Chondrocyte (in vitro differentiated cells): ENCODE results near the gene MAP2K5. TPM values are rescaled to one million over a fixed set of nuclear protein-coding genes. Genes with fewer than 3 reads are reported as not detected.

ENCODE experiments used
- DNase-seq: peaks from one replicate; pipeline ENCODE4 v3.0.0; 2021; ENCODE audit warnings: mixed read lengths, low spot score
- H3K27ac Mint-ChIP-seq: one replicate; pipeline ENCODE4 v1.8.0; 2021; ENCODE audit warnings: mild to moderate bottlenecking, moderate library complexity, mixed read lengths; ENCODE audit not compliant: unreplicated experiment
- H3K27me3 Mint-ChIP-seq: 2 replicates; pipeline ENCODE4 v1.8.0; 2021; ENCODE audit warnings: low read depth, mixed read lengths
- H3K36me3 Mint-ChIP-seq: 2 replicates; pipeline ENCODE4 v1.8.0; 2021; ENCODE audit warnings: low read depth, mixed read lengths
- H3K4me1 Mint-ChIP-seq: 2 replicates; pipeline ENCODE4 v1.8.0; 2021; ENCODE audit warnings: low read depth, mild to moderate bottlenecking, mixed read lengths
- H3K4me3 Mint-ChIP-seq: one replicate; pipeline ENCODE4 v1.8.0; 2021; ENCODE audit warnings: mild to moderate bottlenecking, moderate library complexity, mixed read lengths; ENCODE audit not compliant: unreplicated experiment
- H3K9me3 Mint-ChIP-seq: 2 replicates; pipeline ENCODE4 v1.8.0; 2021; ENCODE audit warnings: low read depth, mixed read lengths
- CTCF ChIP-seq: fragments of 200-600 bp; sonication (generic); IDR thresholded peaks from 2 replicates; pipeline ENCODE4 v1.5.0; 2021; ENCODE audit warnings: antibody characterized with exemption, mild to moderate bottlenecking, moderate library complexity
- total RNA-seq: library from RNA; stranded (reverse); gene quantifications from 3 replicates; pipeline ENCODE4 v1.2.1, GENCODE V29; 2021

The MAP2K5 gene
- total RNA-seq, 1 donor from 2014 or later: 14.0 TPM

GRCh38 chr15:67551207-67551743, 8.8 kb downstream of the MAP2K5 start:
- TF ChIP-seq CTCF: no peak
- Mint-ChIP-seq H3K4me3 (no peak overlapping the region), H3K36me3 (peaks cover 2% of the 10 kb centered on the region), H3K27ac (no peak overlapping the region), H3K27me3 (no peaks in the 10 kb centered on the region), H3K4me1 (peaks cover 29% of the 10 kb centered on the region), H3K9me3 (no peaks in the 10 kb centered on the region)
- no peak for DNase-seq

GRCh38 chr15:67554580-67554979, 12.1 kb downstream of the MAP2K5 start:
- Mint-ChIP-seq H3K36me3 (peaks cover 10% of the 10 kb centered on the region), H3K27ac (no peak overlapping the region), H3K9me3 (peaks cover 6% of the 10 kb centered on the region), H3K4me1 (peaks cover 10% of the 10 kb centered on the region), H3K4me3 (no peak overlapping the region), H3K27me3 (no peaks in the 10 kb centered on the region)
- no peak for DNase-seq
- no peak for TF ChIP-seq CTCF

GRCh38 chr15:67556976-67557570, 14.6 kb downstream of the MAP2K5 start:
- H3K4me3 Mint-ChIP-seq: no peak overlapping the region
- H3K9me3 Mint-ChIP-seq: peaks cover 6% of the 10 kb centered on the region
- TF ChIP-seq CTCF: no peak
- H3K27ac Mint-ChIP-seq: no peak overlapping the region
- peaks cover 2% of the 10 kb centered on the region for H3K4me1 Mint-ChIP-seq
- peaks cover 13% of the 10 kb centered on the region for H3K36me3 Mint-ChIP-seq
- no peak for DNase-seq
- H3K27me3 Mint-ChIP-seq: no peaks in the 10 kb centered on the region

- peaks cover 6% of the 10 kb centered on the region for H3K9me3 Mint-ChIP-seq
- no peak overlapping the region for H3K4me3 Mint-ChIP-seq
- TF ChIP-seq CTCF: no peak
- H3K36me3 Mint-ChIP-seq: peaks cover 13% of the 10 kb centered on the region
- H3K27ac Mint-ChIP-seq: no peak overlapping the region
- peaks cover 2% of the 10 kb centered on the region for H3K4me1 Mint-ChIP-seq
- no peak for DNase-seq
- no peaks in the 10 kb centered on the region for H3K27me3 Mint-ChIP-seq
These were observed 16.0 kb downstream of the MAP2K5 start for GRCh38 chr15:67558502-67558901.

- H3K9me3 Mint-ChIP-seq: peaks cover 6% of the 10 kb centered on the region
- H3K36me3 Mint-ChIP-seq: peaks cover 14% of the 10 kb centered on the region
- no peak for TF ChIP-seq CTCF
- H3K27me3 Mint-ChIP-seq: no peaks in the 10 kb centered on the region
- DNase-seq: no peak
- peaks cover 2% of the 10 kb centered on the region for H3K4me1 Mint-ChIP-seq
- H3K4me3 Mint-ChIP-seq: no peak overlapping the region
- no peak overlapping the region for H3K27ac Mint-ChIP-seq
These were observed 16.7 kb downstream of the MAP2K5 start for GRCh38 chr15:67559158-67559557.
